GM12865 (cell line): ENCODE data around the gene PPP2R5E.

Experiments used
- DNase-seq: peaks from one replicate; pipeline ENCODE4 v3.0.0; 2010; ENCODE audit warnings: low read depth
- H3K4me3 ChIP-seq: 2 replicates; pipeline ENCODE4 v1.5.1; 2011; ENCODE audit warnings: mild to moderate bottlenecking, low read depth, low read length, control low read depth
- CTCF ChIP-seq: IDR thresholded peaks from 2 replicates; pipeline ENCODE4 v1.5.1; 2011; ENCODE audit warnings: low read length, control low read depth, low read depth, inconsistent platforms; ENCODE audit not compliant: insufficient read depth; ENCODE audit errors: missing control alignments

PPP2R5E gene

GRCh38 chr14:63418020-63418419, 125.2 kb downstream of the PPP2R5E start:
- TF ChIP-seq CTCF = no peak
- DNase-seq = peak; percentile 60
- no peak overlapping the region for H3K4me3 ChIP-seq

- DNase-seq = no peak
- no peak for TF ChIP-seq CTCF
- H3K4me3 ChIP-seq = no peak overlapping the region
These were observed 130.2 kb downstream of the PPP2R5E start for GRCh38 chr14:63413009-63413408.

- DNase-seq = no peak
- H3K4me3 ChIP-seq = no peak overlapping the region
- TF ChIP-seq CTCF = no peak
These were observed 136.8 kb downstream of the PPP2R5E start for GRCh38 chr14:63406333-63406732.

GRCh38 chr14:63405715-63406114, 137.5 kb downstream of the PPP2R5E start:
- no peak for TF ChIP-seq CTCF
- H3K4me3 ChIP-seq = no peak overlapping the region
- DNase-seq = no peak

GRCh38 chr14:63404906-63405305, 138.3 kb downstream of the PPP2R5E start:
- no peak for DNase-seq
- H3K4me3 ChIP-seq = no peak overlapping the region
- no peak for TF ChIP-seq CTCF

GRCh38 chr14:63401646-63402045, 141.5 kb downstream of the PPP2R5E start:
- TF ChIP-seq CTCF = no peak
- DNase-seq = no peak
- H3K4me3 ChIP-seq = no peak overlapping the region

- peak; percentile 6 for DNase-seq
- no peak overlapping the region for H3K4me3 ChIP-seq
- TF ChIP-seq CTCF = no peak
These were observed 144.2 kb downstream of the PPP2R5E start for GRCh38 chr14:63398952-63399351.
